MG63 (cell line): ENCODE data around the gene ABHD15. TPM values are rescaled to one million over a fixed set of nuclear protein-coding genes. Genes with fewer than 3 reads are reported as not detected.
A peak's percentile ranks its signal among the peaks of the same experiment; 100 is the strongest.

ENCODE experiments used
- DNase-seq: peaks from one replicate; pipeline ENCODE4 v3.0.0-alpha.2; 2020
- H3K27me3 ChIP-seq: fragments of 250-450 bp; sonication (Bioruptor Pico); 2 replicates; pipeline ENCODE4 v1.5.1; 2020; ENCODE audit warnings: mild to moderate bottlenecking, moderate library complexity
- H3K36me3 ChIP-seq: fragments of 250-450 bp; sonication (Bioruptor Pico); 2 replicates; pipeline ENCODE4 v1.5.1; 2020; ENCODE audit warnings: mild to moderate bottlenecking, moderate library complexity
- H3K4me3 ChIP-seq: fragments of 250-450 bp; sonication (Bioruptor Pico); 2 replicates; pipeline ENCODE4 v1.5.1; 2020; ENCODE audit warnings: mild to moderate bottlenecking, moderate library complexity
- H3K9me3 ChIP-seq: fragments of 250-450 bp; sonication (Bioruptor Pico); 2 replicates; pipeline ENCODE4 v1.5.1; 2020; ENCODE audit warnings: mild to moderate bottlenecking, moderate library complexity
- total RNA-seq: library from RNA; depleted of rRNA; stranded (reverse); fragments of >200 nt; shearing (Covaris generic); gene quantifications from 2 replicates; pipeline ENCODE4 v1.2.3, GENCODE V29; 2014; ENCODE audit warnings: low replicate concordance

ABHD15 gene
- total RNA-seq, 1 experiment from 2014 or later: 8.9 TPM

GRCh38 chr17:29588562-29589411 lies 21.9 kb upstream of the ABHD15 start:
- DNase-seq: peak; percentile 41
- no peaks in the 10 kb centered on the region for H3K27me3 ChIP-seq
- peaks cover 12% of the 10 kb centered on the region; the same call in 1 of the 2 replicates for H3K36me3 ChIP-seq
- no peaks in the 10 kb centered on the region for H3K9me3 ChIP-seq
- H3K4me3 ChIP-seq: peak overlapping the region; percentile 94

DNA sequence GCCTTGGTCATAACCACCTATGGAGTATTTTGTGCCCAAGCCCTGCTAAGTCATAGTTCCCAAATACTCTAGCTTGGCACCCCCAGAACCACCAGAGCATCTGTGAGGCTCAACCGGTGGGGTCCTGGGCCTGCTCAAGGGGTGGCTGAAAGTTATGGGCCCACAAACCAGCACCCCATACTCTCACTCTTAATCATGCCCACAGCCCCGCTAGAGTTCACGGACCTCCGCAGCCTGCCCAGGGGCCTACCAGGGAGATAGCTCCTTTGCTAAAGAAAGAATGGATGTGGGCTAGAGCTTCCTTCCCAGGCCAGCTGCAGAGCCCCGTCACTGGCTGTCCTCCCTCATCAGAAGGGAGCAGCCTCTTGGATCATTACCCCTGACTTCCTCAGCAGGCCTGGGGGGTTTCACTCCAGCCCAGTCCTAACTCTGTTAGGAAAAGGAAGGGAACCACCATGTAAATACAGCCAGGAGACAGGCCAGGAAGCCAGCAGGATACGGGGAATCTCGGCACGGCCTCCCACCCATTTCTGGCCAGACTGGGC lies 21.3 kb upstream of the ABHD15 start:
- Histone ChIP-seq H3K27me3 (no peaks in the 10 kb centered on the region), H3K4me3 (peak overlapping the region; percentile 94), H3K36me3 (peaks cover 18% of the 10 kb centered on the region; the same call in 1 of the 2 replicates), H3K9me3 (no peaks in the 10 kb centered on the region)
- DNase-seq: no peak

- Histone ChIP-seq H3K4me3 (peak overlapping the region; percentile 94), H3K27me3 (no peaks in the 10 kb centered on the region), H3K36me3 (peaks cover 18% of the 10 kb centered on the region; the same call in 1 of the 2 replicates), H3K9me3 (no peaks in the 10 kb centered on the region)
- DNase-seq: no peak
Observed at GRCh38 chr17:29587591-29587990, 20.8 kb upstream of the ABHD15 start.

GRCh38 chr17:29586676-29587469 lies 20.0 kb upstream of the ABHD15 start:
- no peaks in the 10 kb centered on the region for H3K9me3 ChIP-seq
- no peak overlapping the region; the same call in 1 of the 2 replicates for H3K4me3 ChIP-seq

DNA sequence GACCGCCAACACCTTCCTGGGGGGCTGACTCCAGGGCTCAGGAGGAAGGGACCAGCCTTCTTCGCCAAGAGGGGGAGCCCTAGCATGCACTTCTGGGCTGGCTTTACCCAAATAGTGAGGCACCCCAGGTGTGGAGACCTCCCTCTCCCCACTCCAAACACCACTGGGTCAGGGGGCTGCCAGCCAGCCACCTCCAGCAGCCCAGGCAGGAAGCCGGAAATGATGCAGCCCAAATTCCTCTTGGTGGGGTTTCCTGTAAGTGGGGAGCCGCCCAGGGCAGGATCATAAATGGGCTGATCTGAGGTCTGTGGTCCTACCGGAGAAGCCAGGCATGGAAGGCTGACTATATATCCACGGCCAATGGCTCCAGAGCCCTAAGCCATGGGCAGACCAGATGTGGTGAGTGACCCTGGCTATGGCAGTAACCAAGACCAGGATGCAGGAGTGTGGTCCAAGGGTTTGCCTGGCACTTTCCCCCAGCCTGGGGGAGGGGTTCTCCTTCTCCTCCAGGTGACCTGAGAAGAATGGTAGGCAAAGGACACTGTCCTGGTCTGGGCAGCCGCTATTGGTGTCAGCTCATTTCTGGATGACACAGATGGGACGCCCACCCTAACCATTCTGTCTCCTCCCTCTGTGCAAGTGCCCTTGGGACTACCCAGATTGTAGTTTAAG lies 18.4 kb upstream of the ABHD15 start:
- DNase-seq: no peak
- Histone ChIP-seq H3K36me3 (peaks cover 39% of the 10 kb centered on the region), H3K9me3 (no peaks in the 10 kb centered on the region), H3K4me3 (no peak overlapping the region), H3K27me3 (no peaks in the 10 kb centered on the region)

More at GRCh38 chr17:29586676-29587469, 20.0 kb upstream of the ABHD15 start:
- no peaks in the 10 kb centered on the region for H3K27me3 ChIP-seq
- peaks cover 25% of the 10 kb centered on the region for H3K36me3 ChIP-seq
- no peak for DNase-seq

- no peaks in the 10 kb centered on the region for H3K9me3 ChIP-seq
- no peaks in the 10 kb centered on the region for H3K27me3 ChIP-seq
- no peak overlapping the region for H3K4me3 ChIP-seq
- no peak for DNase-seq
- peaks cover 46% of the 10 kb centered on the region for H3K36me3 ChIP-seq
Observed at GRCh38 chr17:29584452-29585079, 17.7 kb upstream of the ABHD15 start.

GRCh38 chr17:29583324-29584248 lies 16.7 kb upstream of the ABHD15 start:
- no peak overlapping the region for H3K4me3 ChIP-seq
- H3K27me3 ChIP-seq: no peaks in the 10 kb centered on the region
- peaks cover 54% of the 10 kb centered on the region for H3K36me3 ChIP-seq
- no peak for DNase-seq
- no peaks in the 10 kb centered on the region for H3K9me3 ChIP-seq

DNA sequence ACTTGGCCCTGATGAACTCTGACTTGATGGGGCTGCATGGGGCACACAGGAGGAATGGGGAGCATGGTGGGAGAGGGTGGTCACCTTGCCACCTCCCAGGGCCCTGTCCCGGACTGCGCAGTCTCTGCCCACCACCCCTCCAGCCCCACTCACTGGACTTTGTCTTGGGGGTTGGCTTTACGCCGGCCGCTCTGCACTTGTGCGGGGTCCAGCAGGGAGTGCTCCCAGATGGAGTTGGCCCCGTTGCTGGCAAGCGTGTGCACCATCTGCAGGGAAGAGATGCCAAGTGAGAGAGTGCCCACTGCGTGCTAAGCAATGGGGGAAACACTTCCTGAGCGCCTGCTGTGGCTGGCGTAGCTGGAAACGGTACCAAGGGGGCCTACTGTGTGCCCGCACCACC lies 15.9 kb upstream of the ABHD15 start:
- peaks cover 61% of the 10 kb centered on the region for H3K36me3 ChIP-seq
- no peak for DNase-seq
- no peaks in the 10 kb centered on the region for H3K27me3 ChIP-seq
- no peaks in the 10 kb centered on the region for H3K9me3 ChIP-seq
- no peak overlapping the region for H3K4me3 ChIP-seq

DNA sequence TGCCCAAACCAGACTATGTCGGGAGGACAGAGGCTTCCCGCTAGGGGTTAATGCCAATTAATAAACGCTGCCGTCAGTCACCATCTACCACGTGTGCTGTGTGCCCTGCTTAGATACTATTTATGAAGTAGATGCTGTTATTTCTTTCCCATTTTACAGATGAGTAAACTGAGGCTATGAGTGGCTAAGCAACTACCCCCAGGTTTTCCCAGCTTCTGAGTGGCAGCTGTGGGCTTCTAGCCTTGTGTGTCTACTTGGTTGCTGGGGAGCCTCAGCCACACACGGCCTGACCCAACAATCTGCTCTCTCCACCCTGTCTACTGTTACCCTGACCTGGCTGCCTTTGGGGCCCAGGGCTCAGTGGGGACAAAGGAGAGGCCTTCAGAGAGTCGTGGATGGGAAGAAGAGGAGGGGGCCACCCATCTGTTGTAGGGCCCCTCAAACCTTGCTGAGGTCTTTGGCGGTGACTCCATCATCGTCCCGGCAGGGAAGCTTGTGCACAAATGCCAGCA lies 15.5 kb upstream of the ABHD15 start:
- Histone ChIP-seq H3K4me3 (no peak overlapping the region), H3K9me3 (no peaks in the 10 kb centered on the region), H3K27me3 (no peaks in the 10 kb centered on the region), H3K36me3 (peaks cover 63% of the 10 kb centered on the region)
- no peak for DNase-seq

DNA sequence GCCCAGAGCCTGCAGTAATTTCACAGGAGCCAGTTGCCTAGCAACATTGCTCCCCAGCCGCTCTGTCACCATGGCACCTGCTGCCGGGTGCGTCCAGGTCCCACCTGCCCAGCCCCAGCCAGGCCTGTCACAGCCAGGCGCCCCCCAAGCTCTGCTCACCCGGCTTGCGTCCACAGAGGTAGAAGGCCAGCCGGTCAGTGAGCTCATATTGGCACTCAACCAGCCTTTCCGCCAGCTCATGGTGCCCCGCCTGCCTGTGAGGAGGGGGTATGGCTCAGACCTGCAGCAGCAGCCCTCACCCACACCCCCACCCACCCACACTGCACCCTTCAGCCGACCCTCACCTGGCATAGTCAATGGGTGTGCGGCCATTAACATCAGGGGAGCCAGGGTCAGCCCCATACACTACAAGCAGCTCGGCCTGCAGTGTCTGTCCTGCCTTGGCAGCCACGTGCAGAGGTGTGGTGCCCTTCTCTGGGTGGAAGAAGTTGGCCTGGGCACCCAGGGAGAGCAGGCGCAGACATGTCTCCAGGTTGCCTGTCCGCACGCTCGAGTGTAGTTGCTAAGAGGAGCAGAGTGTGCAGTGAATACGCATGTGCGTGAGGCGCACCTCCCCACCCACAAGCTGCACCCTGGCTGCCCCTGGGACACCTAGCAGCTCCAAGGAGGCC lies 14.9 kb upstream of the ABHD15 start:
- H3K36me3 ChIP-seq: peaks cover 68% of the 10 kb centered on the region
- DNase-seq: no peak
- no peaks in the 10 kb centered on the region for H3K27me3 ChIP-seq
- H3K9me3 ChIP-seq: no peaks in the 10 kb centered on the region
- H3K4me3 ChIP-seq: no peak overlapping the region

- Histone ChIP-seq H3K9me3 (no peaks in the 10 kb centered on the region), H3K27me3 (no peaks in the 10 kb centered on the region), H3K36me3 (peaks cover 79% of the 10 kb centered on the region), H3K4me3 (no peak overlapping the region)
- DNase-seq: peak; percentile 77
Observed at GRCh38 chr17:29579866-29580771, 13.3 kb upstream of the ABHD15 start.

DNA sequence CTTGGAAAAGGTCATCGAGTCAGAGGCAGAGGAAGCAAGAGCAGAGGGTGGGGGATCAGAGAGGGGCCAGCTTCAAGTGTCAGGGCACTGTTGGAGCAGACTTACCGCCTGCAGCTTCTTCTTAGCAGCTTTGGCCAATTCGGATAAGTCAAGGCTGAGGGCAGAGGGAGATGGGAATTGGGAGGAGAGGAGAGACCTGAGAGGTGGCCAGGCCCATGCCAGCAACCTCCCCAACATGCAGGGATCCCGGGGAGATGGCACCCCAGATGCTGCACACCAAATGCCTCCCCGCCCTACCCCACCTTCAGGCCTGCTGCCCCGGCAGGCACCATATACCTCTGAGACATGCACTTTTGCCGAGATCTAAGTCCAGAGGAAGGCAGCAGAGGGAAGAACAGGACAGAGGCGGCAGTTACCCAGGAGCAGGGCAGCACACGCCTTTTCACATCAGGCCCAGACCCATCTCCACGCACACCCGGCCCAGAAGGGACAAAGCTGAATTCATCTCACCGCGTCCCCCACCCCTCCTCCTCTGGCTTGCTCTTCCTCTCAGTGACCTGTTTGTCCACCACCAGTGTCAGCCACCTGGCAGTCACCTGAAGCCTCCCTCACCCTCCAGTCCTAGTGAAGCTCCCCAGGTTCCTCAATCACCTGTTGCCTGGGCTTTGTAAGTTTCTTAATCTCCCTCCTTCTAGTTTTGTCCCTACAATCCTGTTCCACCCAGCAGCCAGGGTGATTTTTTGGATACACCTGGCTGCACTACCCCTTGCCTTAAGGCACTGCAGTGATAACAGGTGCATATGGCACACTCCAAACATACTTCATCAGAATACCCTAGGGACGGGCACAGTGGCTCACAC lies 12.0 kb upstream of the ABHD15 start:
- H3K4me3 ChIP-seq: no peak overlapping the region
- no peaks in the 10 kb centered on the region for H3K27me3 ChIP-seq
- peaks cover 84% of the 10 kb centered on the region for H3K36me3 ChIP-seq
- H3K9me3 ChIP-seq: no peaks in the 10 kb centered on the region
- no peak for DNase-seq
